ENCODE results near the gene NSUN4.

DNA sequence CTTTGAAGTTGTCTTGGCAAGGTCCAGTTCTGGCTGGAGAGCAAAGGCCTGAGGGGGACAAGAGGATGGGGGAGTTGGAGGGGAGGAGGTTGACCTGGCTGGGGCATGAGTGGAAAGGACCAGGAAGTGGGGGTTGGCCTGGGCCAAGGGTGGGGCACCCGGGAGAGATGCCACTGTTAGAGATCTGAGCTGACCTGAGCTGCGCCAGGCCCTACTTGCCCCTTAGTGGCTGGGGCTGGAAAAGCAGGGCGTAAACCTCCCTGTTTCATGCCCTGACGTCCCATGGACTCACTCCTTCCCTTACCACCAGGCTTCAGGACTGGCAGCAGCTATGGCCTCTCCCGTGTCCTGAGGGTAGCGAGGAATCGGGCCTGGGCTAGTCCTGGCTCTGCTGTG lies 70.4 kb downstream of the NSUN4 start:
- TF ChIP-seq, protein P1, sequence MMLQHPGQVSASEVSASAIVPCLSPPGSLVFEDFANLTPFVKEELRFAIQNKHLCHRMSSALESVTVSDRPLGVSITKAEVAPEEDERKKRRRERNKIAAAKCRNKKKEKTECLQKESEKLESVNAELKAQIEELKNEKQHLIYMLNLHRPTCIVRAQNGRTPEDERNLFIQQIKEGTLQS (IDR thresholded peaks at IDR 0.05; ENCODE audit: borderline replicate concordance, extremely low read depth, low read depth, low read length) = no peak
- TF ChIP-seq JUND (IDR thresholded peaks at IDR 0.05; ENCODE audit: low read depth, low read length) = no peak
- TF ChIP-seq, protein P2, sequence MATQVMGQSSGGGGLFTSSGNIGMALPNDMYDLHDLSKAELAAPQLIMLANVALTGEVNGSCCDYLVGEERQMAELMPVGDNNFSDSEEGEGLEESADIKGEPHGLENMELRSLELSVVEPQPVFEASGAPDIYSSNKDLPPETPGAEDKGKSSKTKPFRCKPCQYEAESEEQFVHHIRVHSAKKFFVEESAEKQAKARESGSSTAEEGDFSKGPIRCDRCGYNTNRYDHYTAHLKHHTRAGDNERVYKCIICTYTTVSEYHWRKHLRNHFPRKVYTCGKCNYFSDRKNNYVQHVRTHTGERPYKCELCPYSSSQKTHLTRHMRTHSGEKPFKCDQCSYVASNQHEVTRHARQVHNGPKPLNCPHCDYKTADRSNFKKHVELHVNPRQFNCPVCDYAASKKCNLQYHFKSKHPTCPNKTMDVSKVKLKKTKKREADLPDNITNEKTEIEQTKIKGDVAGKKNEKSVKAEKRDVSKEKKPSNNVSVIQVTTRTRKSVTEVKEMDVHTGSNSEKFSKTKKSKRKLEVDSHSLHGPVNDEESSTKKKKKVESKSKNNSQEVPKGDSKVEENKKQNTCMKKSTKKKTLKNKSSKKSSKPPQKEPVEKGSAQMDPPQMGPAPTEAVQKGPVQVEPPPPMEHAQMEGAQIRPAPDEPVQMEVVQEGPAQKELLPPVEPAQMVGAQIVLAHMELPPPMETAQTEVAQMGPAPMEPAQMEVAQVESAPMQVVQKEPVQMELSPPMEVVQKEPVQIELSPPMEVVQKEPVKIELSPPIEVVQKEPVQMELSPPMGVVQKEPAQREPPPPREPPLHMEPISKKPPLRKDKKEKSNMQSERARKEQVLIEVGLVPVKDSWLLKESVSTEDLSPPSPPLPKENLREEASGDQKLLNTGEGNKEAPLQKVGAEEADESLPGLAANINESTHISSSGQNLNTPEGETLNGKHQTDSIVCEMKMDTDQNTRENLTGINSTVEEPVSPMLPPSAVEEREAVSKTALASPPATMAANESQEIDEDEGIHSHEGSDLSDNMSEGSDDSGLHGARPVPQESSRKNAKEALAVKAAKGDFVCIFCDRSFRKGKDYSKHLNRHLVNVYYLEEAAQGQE (IDR thresholded peaks at IDR 0.05; ENCODE audit: low read depth, low read length) = no peak

Data from GM12878 (cell line).